Sciatic nerve (tissue), 2 donors: ENCODE measurements around the gene ALOX15B. TPM values are rescaled to one million over a fixed set of nuclear protein-coding genes. Genes with fewer than 3 reads are reported as not detected.
"Not testable (repeated sequence)": the region's sequence is repeated elsewhere in the genome, so short reads cannot be mapped to it uniquely, and the experiment has no call there.

Source experiments
- ATAC-seq: fragments of 200-7000 bp; cut with Tn5 transposase; one replicate; pipeline ENCODE4 v1.9.1; 2020; ENCODE audit warnings: mild to moderate bottlenecking, moderate library complexity
- DNase-seq: peaks from one replicate; pipeline ENCODE4 v3.0.0-alpha.2; 2020; ENCODE audit warnings: low spot score
- intact Hi-C: fragments of 100-400 bp; cut with DNase I; formaldehyde crosslinking; loops from one replicate; pipeline ENCODE4 v1.14.2; 2022
- total RNA-seq: library from RNA; stranded (reverse); fragmentation: NEBNext Ultra II Directional; extraction: Animal tissue kit (Norgen Biotek cat#: 25700); gene quantifications from one replicate; pipeline ENCODE4 v1.2.1, GENCODE V29; 2021
- donor health status: DM: no; HTN: no; CAD: no.
- donor health status: DM: no; HTN: no; CAD: no.

ALOX15B gene
- total RNA-seq, 1 donor from 2014 or later, result not detected

DNA sequence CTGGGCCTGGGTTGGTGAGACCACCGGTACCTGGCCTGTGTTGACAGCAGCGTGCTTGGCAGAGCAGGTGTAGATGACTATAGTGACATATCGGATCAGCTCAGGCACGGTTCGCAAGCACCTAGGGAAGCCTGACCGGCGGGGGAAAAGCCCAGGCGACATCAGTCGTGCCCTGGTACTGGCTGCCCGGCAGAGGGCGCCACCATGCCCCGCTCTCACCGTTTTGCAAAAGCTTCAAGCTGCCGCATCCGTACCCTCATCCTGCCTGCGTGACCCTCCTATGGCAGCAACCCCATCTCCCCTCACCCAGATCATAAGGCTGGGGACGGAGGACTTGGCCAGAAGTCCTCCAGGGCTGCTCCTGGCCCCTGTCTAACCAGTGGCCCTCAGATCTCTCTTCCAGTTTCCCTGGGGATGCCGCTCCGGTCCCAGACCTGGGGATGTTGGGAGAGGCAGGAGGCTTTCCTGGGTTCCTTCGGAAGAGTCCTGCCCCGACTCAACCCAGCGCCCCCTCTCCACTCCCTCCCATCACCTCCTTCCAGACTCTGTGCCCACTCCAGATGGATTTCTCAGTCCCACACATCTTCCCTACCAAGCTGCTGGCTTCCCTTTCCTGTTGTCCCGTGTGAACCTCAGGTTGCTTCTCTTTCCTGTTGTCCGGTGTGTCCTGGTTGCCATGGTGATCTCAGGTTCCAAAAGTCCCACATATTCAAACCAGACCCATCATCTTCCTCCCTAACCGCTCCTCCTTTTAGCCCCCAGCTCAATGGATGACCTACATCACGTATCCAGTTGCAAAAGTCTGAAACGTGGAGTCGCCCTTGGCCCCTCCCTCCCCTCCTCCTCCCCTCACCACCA is 35.0 kb downstream of the ALOX15B start:
- intact Hi-C loops, result no loop called here
- peak; percentile 59 for ATAC-seq

DNA sequence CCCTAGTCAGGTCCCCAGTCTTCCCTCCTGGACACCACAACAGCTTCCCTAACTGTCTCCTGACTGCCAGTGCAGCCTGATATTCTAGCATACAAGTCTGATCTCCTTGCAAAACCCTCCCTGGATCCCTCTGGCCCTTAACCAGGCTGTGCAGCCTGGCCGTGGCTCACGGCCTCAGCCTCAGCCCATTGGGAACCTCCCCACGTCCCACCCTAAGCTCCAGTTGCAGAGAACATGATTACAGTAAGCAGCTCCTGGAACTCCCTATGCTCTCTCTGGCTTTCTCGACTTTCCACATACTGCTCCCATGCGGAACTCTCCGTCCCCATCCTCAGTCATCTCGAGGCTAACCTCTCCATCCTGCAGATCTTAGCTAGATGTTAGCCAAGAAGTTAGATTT is 35.7 kb downstream of the ALOX15B start:
- ATAC-seq (no peak), DNase-seq (no peak)
- intact Hi-C loops, result no loop called here

More for the DNA sequence above, 35.0 kb downstream of the ALOX15B start:
- DNase-seq, result peak; percentile 82

DNA sequence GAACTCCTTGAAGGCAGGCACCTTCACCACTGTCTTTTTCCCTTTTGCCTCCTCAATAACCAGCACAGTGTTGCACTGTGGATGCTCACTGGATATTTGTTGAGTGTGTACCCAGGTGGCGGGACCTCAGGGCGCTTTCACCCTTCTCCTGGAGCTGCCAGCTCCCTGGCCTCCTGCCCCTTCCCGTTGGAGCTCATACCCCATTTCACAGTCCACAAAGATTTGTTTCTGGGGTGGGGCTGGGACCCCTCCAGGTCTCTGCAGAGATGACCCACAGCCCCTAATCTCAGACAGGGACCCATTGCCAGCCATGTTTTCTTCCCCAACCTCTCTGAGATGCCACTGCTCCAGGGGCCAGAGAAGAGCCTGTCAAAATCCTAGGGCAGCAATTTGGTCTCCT is 36.2 kb downstream of the ALOX15B start:
- DNase-seq (no peak), ATAC-seq (no peak)
- intact Hi-C loops, result no loop called here

DNA sequence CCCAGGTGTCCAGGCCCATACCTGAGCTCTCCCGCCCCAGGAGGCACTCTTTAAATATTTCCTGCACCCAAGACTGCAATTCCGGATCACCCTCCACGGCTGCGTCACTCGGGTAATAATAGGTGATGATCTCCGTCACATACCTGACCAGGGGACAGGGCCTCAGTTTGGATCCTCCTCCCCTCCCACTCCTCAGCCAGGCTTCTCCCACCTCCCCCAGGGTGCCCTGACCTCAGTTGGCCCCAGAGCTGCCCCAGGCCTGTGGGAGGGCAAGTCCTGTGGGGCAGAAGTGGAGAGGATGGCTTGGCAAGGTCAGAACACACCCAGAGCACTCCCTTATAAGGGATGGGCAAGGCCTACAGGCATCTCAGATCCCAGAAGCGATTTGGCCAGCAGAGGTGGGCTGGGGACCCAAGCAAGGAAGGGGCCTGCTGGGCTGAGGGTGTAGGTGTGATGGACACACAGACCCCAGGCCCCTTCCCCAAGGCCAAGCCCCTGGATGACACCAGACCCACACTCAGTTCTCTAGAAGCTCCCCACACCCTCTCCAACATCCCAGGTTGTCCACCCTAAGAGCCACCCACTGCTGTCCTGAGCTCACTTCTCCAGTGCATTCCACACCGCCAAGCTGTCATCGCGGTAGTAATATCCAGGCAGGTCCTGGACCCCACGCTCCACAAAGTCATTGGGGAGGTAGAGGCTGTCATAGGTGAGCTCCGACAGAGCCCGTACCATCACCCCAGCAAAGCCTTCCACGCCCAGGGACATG is 36.9 kb downstream of the ALOX15B start:
- intact Hi-C loops, result no loop called here
- ATAC-seq (no peak), DNase-seq (no peak)

DNA sequence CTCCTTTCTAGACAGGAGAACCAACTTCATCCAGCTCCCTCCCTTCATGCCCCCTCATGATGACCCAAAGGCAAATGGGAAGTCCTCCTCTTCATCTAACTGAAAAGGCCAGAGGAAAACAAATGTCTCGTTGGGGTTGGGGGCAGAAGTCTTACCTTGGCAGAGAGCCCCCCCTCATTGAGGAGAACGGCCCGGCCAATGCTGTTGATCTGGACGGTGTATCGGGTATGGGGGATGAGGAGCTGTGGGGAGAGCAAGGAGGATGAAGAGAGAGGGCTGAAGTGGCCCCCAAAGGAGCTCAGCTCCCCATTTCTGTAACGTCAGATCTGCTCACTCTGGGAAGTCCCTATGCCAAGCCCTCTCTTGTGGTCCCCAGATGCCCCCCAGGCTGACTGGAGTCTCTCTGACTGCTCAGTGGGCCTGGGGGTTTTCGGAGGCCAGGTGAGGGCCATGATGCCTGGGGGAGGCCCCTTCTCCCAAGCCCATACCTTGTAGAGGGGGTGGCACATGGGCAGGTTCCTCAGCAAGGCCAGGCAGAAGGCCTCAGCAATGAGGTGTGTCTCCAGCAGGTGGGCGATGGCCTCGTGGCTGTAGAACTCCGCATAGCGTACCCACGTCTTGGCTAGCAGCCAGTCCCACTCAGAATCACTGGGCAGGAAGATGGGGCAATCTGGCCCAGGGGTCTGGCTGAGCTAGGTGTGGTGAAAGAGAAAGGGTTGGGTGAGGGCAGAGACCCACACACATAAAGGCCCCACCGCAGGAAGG is 37.8 kb downstream of the ALOX15B start:
- no peak for DNase-seq
- intact Hi-C loops, result no loop called here
- ATAC-seq, result no peak

DNA sequence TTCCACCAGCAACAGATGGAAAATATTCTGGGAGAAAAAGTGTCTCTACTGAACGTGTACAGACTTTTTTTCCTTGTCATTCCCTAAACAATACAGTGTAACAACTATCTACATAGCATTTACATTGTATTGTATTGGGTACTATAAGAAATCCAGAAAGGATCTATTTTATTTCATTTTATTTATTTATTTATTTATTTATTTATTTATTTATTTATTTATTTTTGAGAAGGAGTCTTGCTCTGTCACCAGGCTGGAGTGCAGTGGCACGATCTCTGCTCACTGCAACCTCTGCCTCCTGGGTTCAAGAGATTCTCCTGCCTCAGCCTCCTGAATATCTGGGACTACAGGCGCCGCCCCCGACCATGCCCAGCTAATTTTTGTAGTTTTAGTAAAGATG is 39.1 kb downstream of the ALOX15B start:
- ATAC-seq, intact Hi-C loops: not testable (repeated sequence)

DNA sequence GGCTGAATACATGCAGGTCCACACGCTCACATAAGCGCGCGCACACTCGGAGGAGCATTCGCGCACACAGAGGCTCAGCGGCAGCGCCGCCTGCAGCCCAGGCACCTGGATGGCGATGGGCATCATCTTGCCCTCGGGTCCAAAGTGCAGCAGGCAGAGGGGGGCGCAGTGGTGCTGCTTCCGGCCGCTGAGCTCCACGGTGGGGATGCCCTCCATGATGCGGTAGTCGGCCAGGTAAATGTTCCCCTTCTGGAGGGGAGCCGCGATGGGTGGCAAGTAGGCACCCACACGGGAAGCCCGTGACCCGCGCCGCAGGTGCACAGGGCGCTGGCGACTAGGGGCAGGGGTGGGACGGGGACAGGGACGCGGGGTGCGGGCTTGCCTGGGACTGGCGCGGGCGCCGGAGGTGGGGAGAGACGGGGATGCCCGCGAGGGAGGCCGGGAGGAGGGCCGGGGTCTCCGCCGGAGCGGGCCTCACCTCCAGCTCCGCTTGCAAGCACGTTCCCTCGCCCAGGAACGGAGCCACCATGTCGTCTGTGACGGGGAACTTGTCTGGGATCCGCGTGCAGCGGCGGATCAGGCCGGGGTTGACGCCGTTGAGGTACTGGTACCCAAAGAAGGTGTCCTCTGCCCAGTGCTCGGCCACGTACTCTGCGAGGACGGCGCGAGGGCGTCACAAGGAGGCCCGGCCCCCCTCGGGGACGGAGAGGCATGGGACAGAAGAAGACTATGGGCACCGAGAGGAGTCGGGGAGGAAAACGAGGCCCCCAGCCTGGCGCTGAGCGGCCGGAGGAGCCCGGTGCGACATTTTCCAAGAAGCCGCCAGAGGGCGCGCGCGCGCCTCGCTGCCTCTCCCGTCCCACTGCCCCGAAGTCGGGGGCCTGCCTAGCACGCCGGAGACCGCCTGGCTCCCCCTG is 40.7 kb downstream of the ALOX15B start:
- peak; percentile 84 for DNase-seq
- intact Hi-C loops, result no loop called here
- ATAC-seq, result peak; percentile 92

More for the DNA sequence above, 39.1 kb downstream of the ALOX15B start:
- not testable (repeated sequence) for DNase-seq

DNA sequence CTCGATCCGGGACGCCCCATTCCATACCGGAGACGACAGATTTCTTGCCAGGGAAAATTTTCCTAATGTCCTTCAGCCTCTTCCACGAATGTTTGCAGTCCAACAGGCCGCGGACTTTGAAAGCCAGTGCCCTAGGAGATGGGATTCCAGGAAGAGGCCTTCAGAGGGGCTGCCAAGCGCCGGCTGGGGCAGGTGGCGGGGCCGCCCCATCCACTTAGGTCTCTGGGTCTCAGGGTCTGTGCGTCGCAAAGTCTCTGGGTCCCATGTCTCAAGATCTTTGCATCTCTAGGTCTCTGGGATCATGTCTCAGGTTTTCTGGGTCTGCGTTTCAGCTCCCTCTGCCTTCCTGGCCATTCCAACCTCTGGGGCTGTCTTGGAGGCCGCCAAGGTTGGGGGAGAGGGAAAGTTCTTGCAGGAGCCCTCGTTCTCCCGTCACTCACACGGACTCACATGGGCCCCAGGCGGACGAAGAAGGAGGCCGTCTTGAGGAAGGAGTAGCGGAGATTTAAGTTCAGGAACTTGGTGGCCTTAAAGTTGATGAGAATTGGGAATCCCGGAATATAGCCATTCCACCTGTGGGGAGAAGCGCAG is 41.4 kb downstream of the ALOX15B start:
- DNase-seq (no peak), ATAC-seq (peak; percentile 22)
- intact Hi-C loops, result no loop called here

DNA sequence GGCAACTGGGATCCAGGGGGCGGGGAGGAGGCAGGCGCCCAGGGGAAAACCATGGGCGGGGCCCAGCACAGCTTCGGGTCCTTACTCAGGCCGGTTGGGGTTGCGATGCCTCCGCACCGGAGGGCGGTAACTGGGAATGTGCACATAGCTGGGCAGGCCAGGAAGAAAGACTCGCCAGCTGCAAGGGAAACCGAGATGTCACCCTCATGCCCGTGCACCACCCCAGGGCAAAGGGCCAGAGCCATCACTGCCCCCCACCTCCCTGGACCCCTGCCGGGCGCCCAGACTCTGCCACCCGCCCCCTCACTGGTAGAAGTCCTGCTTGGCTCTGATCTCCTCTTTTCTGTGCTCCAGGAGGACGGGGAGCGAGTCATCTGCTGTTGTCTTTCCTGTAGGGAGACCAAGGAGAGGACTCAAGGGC is 42.0 kb downstream of the ALOX15B start:
- ATAC-seq (no peak), DNase-seq (no peak)
- intact Hi-C loops, result no loop called here

DNA sequence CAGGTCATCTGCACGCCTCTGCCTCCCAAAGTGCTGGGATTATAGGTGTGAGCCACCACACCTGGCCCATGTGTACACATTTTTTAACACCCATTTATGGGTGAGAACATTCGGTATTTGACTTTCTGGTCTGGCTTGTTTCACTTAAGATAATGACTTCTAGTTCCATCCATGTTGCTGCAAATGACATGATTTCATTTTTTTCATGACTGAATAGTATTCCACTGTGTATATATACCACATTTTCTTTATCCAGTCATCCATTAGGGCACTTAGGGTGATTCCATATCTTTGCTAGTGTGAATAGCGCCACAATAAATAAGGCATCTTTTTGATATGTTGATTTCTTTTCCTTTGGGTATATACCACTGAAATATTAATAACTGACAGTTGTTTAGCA is 43.0 kb downstream of the ALOX15B start:
- intact Hi-C loops, result no loop called here
- ATAC-seq (no peak), DNase-seq (no peak)

DNA sequence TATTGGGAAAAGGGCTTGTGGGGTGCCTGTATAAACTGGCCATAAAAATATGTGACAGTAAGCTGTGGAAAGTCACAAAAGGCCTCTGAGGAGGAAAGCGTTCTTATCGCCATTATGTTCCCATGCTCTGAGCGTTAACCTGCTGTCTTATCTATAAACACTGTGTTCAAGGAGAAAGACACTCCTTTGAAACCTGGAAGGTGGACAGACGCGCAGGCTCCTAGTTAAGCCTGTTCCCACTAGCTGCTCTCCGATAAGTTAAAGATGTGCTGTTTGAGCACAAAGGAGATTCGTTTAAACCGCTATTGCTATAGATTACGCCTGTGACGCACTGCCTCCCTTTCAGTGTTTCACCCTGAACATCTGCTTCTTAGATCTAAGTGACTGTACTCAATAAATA is 43.4 kb downstream of the ALOX15B start:
- no peak for ATAC-seq
- intact Hi-C loops, result no loop called here
- no peak for DNase-seq

DNA sequence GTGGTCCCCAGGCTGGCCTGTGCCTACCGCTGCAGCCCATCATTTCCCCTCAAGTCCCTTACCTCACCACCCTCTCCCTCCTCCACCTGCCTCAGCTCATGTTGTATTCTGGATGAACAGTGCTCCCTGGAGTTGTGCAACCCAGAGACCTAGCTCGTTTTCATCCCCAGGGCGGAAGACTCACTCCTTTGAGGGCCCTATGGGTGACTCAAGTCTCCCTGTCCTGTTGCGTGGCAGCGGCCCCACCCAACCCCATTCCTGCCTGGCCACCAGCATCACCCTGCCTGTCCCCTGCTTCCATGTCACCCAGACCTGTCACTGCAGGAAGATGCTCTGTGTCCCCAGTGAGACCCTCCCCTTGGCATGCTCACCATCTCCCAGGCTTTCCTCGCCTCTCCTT is 45.4 kb downstream of the ALOX15B start:
- no peak for DNase-seq
- no peak for ATAC-seq
- intact Hi-C loops, result no loop called here

DNA sequence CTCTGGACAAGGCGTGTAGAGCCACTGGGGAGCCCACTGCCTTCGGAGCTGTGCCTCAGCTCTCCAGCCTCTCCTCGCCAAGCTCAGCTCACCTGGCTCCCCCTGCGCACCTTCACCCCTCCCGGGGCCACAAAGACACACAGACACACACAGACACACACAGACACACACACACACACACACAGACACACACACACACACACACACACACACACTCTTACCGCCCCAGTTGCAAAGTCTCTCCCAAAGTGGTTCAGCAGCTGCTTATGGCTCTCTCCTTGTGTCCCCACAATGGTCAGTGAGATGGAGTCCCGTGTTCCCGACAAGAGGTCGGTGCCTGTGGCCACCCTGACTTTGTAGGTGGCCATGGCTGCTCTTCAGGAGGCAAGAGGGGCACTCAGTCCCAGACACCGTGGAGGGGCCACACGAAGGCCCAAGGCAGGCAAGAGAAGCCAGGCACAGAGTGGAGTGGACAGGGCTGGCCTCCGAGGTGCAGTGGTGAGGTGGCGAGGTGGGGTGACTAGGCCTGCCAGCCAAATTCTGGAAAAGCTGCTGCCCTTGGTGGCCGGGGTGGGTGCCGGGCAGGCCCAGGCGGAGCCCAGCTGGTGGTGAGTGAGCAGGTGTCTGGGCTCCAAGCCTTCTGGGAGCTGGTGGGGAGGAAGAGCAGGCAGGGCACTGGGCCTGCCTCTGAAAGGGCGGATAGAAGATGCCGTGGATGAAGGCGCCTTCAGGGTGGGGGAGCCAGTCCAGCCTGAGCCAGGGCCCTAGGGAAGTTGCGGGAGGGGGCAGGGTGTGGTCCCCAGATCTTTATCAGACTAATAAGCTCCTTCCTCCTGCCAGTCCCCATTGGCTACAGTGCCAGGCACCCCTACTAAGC is 48.5 kb downstream of the ALOX15B start, which contains the start of gene ALOX12B:
Gene ALOX12B, minus strand, starts transcription at position 642 of the 877 bp plus-strand sequence. Its CDS starts 274 bp downstream, at position 368.
- intact Hi-C loops, result no loop called here
- ATAC-seq, result no peak
- no peak for DNase-seq

DNA sequence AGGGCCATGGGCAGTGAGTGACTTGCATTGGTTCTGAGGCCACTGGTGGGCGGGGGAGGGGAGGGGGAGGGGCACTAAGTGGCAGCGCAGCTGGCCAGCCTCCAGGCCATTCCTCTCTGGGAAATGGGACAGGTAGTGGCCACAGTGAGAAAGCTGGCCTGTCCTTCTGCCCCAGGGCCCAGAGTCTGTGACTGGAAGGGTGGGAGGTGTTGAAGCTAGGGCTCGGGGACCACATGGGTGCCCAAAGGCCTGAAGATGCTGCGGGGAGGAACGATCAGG is 49.0 kb downstream of the ALOX15B start:
- intact Hi-C loops, result no loop called here
- no peak for ATAC-seq
- no peak for DNase-seq

DNA sequence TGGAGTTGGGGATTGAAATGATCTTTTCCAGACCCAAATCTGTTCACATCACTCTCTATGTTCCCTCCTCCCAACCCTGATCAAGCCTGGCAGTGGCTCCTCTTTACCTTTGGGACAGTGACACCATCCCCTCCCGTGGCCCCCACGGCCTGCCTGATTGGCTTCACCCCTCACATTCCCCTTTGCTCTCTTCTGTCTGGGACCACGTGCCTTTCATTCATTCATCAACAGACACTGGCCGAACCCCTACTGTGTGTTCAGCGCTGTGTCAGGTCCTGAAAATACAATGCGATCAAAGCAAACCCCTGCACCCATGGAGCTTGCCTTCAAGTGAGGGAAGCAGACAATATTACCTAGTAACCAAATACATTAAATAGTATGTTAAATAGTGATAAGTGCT is 50.9 kb downstream of the ALOX15B start:
- intact Hi-C loops, result no loop called here
- ATAC-seq, result no peak

DNA sequence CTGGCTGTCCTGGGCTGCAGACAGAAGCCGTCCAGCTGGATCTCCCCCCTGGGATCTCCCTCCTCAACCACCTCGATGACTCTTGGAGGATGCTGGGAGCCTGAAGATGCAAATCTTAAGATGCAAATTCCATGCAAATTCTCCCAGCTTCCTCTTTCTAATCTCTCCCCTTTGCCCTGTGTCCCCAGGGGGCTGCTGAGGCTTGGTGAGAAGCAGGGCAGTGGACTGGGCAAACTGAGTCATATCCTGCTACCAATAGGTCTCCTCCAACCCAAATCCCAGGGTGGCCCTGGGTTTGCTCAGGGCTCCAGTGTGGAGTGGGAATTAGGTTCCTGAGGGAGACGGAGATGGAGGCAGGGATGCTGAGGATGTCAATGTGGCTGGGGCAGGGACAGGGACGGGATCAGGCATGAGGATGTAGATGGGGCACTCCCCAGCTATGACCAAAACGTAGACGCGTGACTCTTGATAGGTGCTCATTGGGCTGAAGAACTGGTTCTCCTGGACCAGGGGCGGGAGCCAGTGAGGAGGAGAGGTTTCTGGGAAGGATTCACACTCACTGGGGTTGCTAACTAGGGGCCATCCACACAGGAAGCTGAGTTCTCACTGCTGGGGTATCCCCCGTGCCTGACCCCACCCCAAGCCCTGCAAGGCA is 52.3 kb downstream of the ALOX15B start:
- DNase-seq (no peak), ATAC-seq (no peak)
- intact Hi-C loops, result no loop called here

More for the DNA sequence above, 50.9 kb downstream of the ALOX15B start:
- no peak for DNase-seq

DNA sequence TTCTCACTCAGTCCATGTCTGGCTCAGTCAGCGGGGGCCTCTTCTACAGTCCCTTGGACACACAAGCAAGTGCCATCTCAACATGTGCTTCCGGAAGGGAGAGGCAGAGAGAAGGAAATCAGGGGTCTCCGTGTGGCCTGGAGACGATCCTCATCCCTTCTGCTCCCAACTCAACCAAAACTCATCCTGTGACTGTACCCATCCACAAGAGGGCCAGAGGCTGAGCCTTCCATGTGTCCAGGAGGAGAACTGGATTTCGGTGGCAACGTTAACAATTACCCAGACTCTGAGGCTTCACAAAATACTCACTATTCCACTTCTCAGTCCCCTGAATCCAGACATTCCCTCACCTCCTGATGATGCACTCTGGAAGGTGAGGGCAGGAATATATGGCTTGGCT is 56.5 kb downstream of the ALOX15B start:
- intact Hi-C loops, result no loop called here
- ATAC-seq (no peak), DNase-seq (no peak)
